ENCODE measurements around the gene KHDC4. TPM values are rescaled to one million over a fixed set of nuclear protein-coding genes. Genes with fewer than 3 reads are reported as not detected.

Gene KHDC4
- total and polyA plus RNA-seq, 2 donors (not counting 3 experiments of a cell fraction or from before 2014, with no cell fraction given) = 47.9 to 54.1 TPM

DNA sequence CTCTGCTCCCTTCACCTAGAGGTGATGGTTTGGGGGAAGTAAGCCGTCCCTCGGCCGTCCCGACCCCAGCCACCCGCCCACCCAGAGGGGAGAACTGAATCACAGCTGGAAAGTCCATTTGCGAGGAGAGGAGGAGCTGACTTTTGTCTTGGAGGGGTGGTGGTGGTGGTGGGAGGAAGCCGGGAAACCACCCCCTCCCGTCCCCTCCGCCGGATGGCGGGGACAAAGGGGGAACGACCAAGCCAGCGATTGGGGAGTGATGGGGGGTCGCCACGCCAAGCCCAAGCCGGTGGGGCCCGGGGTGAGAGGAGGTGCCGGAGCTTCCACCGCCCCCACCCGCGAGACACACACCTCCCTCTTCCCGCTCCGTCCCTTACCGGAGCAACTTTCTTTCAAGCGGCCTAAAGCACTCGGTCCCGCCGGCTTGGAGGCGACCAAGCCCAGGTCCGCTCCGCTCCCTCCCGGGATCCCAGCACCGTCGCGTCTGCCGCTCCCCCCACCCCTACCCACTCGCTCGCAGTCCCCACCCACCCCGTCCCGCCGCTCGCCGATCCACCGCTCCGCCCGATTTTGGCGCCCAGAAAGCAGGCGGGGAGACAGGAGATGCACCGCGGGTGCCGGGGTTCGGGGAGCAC lies 43.6 kb upstream of the KHDC4 start:
- CTCF ChIA-PET = interaction anchor here (0.6 to 12.1 kb wide), 12 partner anchors 11 to 89 kb away, joined by 3 to 138 read pairs (median 8); partner anchors contain the start of genes KHDC4 and RXFP4

DNA sequence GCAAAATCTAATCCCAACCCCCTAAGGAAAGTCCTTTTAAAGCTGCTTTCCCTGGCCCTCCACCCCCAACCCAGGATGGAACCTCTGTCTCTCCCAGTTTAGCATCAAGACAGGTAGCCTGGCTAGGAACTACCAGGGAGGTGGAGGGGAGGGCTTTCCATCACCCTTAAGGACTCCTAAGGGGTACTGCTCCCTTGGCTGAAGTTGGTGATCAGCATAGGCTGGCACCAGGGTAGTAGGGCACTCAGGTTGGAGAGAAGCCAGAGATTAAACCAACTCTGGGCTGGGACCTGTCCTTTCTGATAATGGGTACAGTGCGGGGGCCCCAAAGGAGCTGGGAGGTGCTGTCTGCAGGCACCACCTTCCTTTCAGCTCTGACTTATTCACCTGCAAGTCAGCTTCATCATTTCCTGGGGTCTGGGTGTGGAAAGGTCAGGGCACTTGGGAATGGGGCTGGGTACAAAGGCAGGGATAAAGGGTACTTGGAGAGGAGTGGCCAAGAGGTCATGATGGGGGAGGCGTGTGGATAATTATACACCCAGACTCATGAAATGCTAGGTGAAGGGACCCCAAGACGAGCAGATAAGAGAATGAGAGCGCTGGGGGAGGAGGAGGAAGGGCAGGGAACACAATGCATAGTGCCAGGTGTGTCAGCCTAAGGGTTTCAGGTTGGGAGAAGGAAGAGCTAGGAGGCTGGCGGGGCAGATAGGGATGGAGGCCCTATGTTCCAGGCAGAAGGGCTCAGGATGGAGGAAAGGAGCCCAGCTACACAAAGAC lies 42.9 kb upstream of the KHDC4 start:
- H3K79me2 ChIP-seq (ENCODE audit: control insufficient read depth, insufficient read depth, low read length) = peaks cover 68% of the 10 kb centered on the region
- H3K36me3 ChIP-seq (ENCODE audit: control insufficient read depth in 2 of 2, extremely low read depth in 1 of 2, insufficient read depth in 2 of 2, low read length in 2 of 2) = peaks cover 0 to 2% of the 10 kb centered on the region in 2 experiments
- peak overlapping the region; percentile 43 to 80 (median 76) for H3K4me3 ChIP-seq (replicated peaks in 1 of 3; ENCODE audit: insufficient read depth in 1 of 3, low read depth in 1 of 3, low read length in 3 of 3)
- FAIRE-seq = peak; percentile 31
- H3K9ac ChIP-seq (replicated peaks; ENCODE audit: extremely low read depth, insufficient read depth, low read length) = peak overlapping the region; percentile 84
- POLR2A ChIA-PET = interaction anchor here (0.9 to 1.4 kb wide), 2 partner anchors 10 to 15 kb away, joined by 3 to 4 read pairs; no protein-coding TSS in a partner anchor
- no peaks in the 10 kb centered on the region for H3K9me3 ChIP-seq (replicated peaks; ENCODE audit: control insufficient read depth, insufficient read depth, low read length)
- H3K27ac ChIP-seq (ENCODE audit: insufficient read depth, low read depth, low read length) = peak overlapping the region; percentile 0
- no peaks in the 10 kb centered on the region for H3K27me3 ChIP-seq (ENCODE audit: control insufficient read depth in 2 of 2, insufficient read depth in 2 of 2, low read length in 2 of 2)
- no peaks in the 10 kb centered on the region for H4K20me1 ChIP-seq (replicated peaks; ENCODE audit: control insufficient read depth, extremely low read depth, insufficient read depth, low read length)
- no peak overlapping the region for H2AFZ ChIP-seq (ENCODE audit: low read depth, low read length)
- CTCF ChIA-PET = interaction anchor here (0.6 to 12.1 kb wide), 13 partner anchors 10 to 941 kb away, joined by 3 to 138 read pairs (median 7); partner anchors contain the start of gene RXFP4
- peak overlapping the region; percentile 78 for H3K4me2 ChIP-seq (ENCODE audit: insufficient read depth, low read length)
- TSS peak; percentile 53 for BruUV-seq (replicated peaks)
- no peak for DNase-seq (ENCODE audit: low read depth, low spot score)
- no peaks in the 10 kb centered on the region for H3K9me1 ChIP-seq (replicated peaks; ENCODE audit: control insufficient read depth, extremely low read depth, insufficient read depth, low read length)
- dilution Hi-C loops (cut with MboI; ENCODE audit: extremely low pct_ligation_motif_present, low sequenced_read_pairs) = no loop called here
- peaks cover 72% of the 10 kb centered on the region for H3K4me1 ChIP-seq (ENCODE audit: control insufficient read depth, extremely low read depth, insufficient read depth, low read length)
- intact Hi-C loops (cut with micrococcal nuclease) = loop anchor here (1.0 to 2.0 kb wide), 2 partner anchors 10 to 14 kb away; no protein-coding TSS in a partner anchor
- TF ChIP-seq POLR2AphosphoS5 (IDR thresholded peaks at IDR 0.05; ENCODE audit: insufficient read depth, low read depth, low read length) (no peak), CTCF (IDR thresholded peaks at IDR 0.05; ENCODE audit: extremely low read depth in 1 of 2, insufficient read depth in 1 of 2, low read depth in 1 of 2, low read length in 2 of 2) (no peak), FOS (IDR thresholded peaks at IDR 0.05; ENCODE audit: borderline replicate concordance, insufficient read depth, low read length) (no peak), MYC (IDR thresholded peaks at IDR 0.05; ENCODE audit: low read depth, low read length) (no peak), POLR2A (IDR thresholded peaks at IDR 0.05; ENCODE audit: low read depth, low read length) (no peak), EZH2 (IDR thresholded peaks at IDR 0.05; ENCODE audit: borderline replicate concordance, low read depth, low read length, severe bottlenecking) (no peak), GATA2 (IDR thresholded peaks at IDR 0.05; ENCODE audit: insufficient read depth, insufficient read length, low read depth, low read length) (no peak), JUN (IDR thresholded peaks at IDR 0.05; ENCODE audit: borderline replicate concordance, insufficient read depth, insufficient read length, low read depth) (no peak)
- TF ChIP-seq, protein P1, sequence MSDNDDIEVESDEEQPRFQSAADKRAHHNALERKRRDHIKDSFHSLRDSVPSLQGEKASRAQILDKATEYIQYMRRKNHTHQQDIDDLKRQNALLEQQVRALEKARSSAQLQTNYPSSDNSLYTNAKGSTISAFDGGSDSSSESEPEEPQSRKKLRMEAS (IDR thresholded peaks at IDR 0.05; ENCODE audit: insufficient read depth, insufficient read length) = no peak

More for the DNA sequence above, 43.6 kb upstream of the KHDC4 start:
- POLR2A ChIA-PET = interaction anchor here (0.6 to 1.2 kb wide), 5 partner anchors 7 to 53 kb away, joined by 3 to 7 read pairs (median 4); no protein-coding TSS in a partner anchor
- H3K9ac ChIP-seq (replicated peaks; ENCODE audit: extremely low read depth, insufficient read depth, low read length) = peak overlapping the region; percentile 84
- no peak for DNase-seq (ENCODE audit: low read depth, low spot score)
- H3K4me1 ChIP-seq (ENCODE audit: control insufficient read depth, extremely low read depth, insufficient read depth, low read length) = peaks cover 69% of the 10 kb centered on the region
- no TSS peak for BruUV-seq (replicated peaks)
- FAIRE-seq = peak; percentile 63
- peak; percentile 43 for TF ChIP-seq POLR2A (IDR thresholded peaks at IDR 0.05; ENCODE audit: low read depth, low read length)
- TF ChIP-seq, protein P1 (IDR thresholded peaks at IDR 0.05; ENCODE audit: insufficient read depth, insufficient read length) = no peak
- H3K4me3 ChIP-seq (replicated peaks in 1 of 3; ENCODE audit: insufficient read depth in 1 of 3, low read depth in 1 of 3, low read length in 3 of 3) = peak overlapping the region; percentile 43 to 80 (median 76)
- intact Hi-C loops (cut with micrococcal nuclease) = loop anchor here (1.0 to 2.0 kb wide), 2 partner anchors 11 to 15 kb away; no protein-coding TSS in a partner anchor
- H3K79me2 ChIP-seq (ENCODE audit: control insufficient read depth, insufficient read depth, low read length) = peaks cover 61% of the 10 kb centered on the region
- no peaks in the 10 kb centered on the region for H3K9me3 ChIP-seq (replicated peaks; ENCODE audit: control insufficient read depth, insufficient read depth, low read length)
- dilution Hi-C loops (cut with MboI; ENCODE audit: extremely low pct_ligation_motif_present, low sequenced_read_pairs) = no loop called here
- peak overlapping the region; percentile 55 for H3K27ac ChIP-seq (ENCODE audit: insufficient read depth, low read depth, low read length)
- H2AFZ ChIP-seq (ENCODE audit: low read depth, low read length) = peak overlapping the region; percentile 57
- H4K20me1 ChIP-seq (replicated peaks; ENCODE audit: control insufficient read depth, extremely low read depth, insufficient read depth, low read length) = no peaks in the 10 kb centered on the region
- peaks cover 0 to 2% of the 10 kb centered on the region in 2 experiments for H3K36me3 ChIP-seq (ENCODE audit: control insufficient read depth in 2 of 2, extremely low read depth in 1 of 2, insufficient read depth in 2 of 2, low read length in 2 of 2)
- no peaks in the 10 kb centered on the region for H3K9me1 ChIP-seq (replicated peaks; ENCODE audit: control insufficient read depth, extremely low read depth, insufficient read depth, low read length)
- H3K27me3 ChIP-seq (ENCODE audit: control insufficient read depth in 2 of 2, insufficient read depth in 2 of 2, low read length in 2 of 2) = no peaks in the 10 kb centered on the region
- H3K4me2 ChIP-seq (ENCODE audit: insufficient read depth, low read length) = peak overlapping the region; percentile 78

All from endothelial cell of umbilical vein (primary cell).